ENCODE results near the gene MTTP.

- no peak for TF ChIP-seq POLR2A (IDR thresholded peaks at IDR 0.05)
- no peak for TF ChIP-seq CTCF (IDR thresholded peaks at IDR 0.05)
These were observed 47.7 kb downstream of the MTTP start for GRCh38 chr4:99622341-99622740.
